SU-DHL-6 (cell line): ENCODE results near the gene DYNLT2.

Experiments
- EZH2phosphoT487 ChIP-seq: fragments of 200-600 bp; sonication (generic), shearing (Covaris generic); conservative IDR thresholded peaks from 2 replicates; pipeline ENCODE4 v1.6.1; 2018; ENCODE audit warnings: mild to moderate bottlenecking, antibody characterized with exemption, low read length, moderate library complexity, mixed read lengths
- TF ChIP-seq, protein P1 (sequence below): fragments of 200-600 bp; sonication (generic); IDR thresholded peaks from one replicate; pipeline ENCODE4 v1.5.1; 2017; ENCODE audit warnings: antibody characterized with exemption, mild to moderate bottlenecking, low read length, moderate library complexity; ENCODE audit not compliant: insufficient read depth, poor library complexity, severe bottlenecking

DNA sequence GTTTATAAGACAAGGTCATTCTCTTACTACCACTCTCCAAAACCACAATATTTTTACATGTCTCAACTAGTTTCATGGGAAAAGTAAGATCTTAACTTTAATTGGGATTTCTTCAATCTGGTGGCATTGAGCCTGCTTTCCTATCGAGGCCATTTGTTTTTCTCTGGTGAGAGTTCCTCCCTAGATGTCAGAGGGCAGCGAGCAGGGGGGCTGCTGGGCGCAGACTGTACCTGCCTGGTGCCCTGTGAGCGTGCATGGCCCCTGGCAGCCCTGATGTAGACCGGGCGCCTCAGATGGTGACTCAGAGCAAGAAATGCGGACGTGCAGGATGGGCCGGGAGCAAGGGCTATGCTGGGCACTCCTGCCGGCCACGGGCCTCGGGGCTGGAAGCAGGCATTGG lies 27.3 kb upstream of the DYNLT2 start:
- TF ChIP-seq, protein P1, sequence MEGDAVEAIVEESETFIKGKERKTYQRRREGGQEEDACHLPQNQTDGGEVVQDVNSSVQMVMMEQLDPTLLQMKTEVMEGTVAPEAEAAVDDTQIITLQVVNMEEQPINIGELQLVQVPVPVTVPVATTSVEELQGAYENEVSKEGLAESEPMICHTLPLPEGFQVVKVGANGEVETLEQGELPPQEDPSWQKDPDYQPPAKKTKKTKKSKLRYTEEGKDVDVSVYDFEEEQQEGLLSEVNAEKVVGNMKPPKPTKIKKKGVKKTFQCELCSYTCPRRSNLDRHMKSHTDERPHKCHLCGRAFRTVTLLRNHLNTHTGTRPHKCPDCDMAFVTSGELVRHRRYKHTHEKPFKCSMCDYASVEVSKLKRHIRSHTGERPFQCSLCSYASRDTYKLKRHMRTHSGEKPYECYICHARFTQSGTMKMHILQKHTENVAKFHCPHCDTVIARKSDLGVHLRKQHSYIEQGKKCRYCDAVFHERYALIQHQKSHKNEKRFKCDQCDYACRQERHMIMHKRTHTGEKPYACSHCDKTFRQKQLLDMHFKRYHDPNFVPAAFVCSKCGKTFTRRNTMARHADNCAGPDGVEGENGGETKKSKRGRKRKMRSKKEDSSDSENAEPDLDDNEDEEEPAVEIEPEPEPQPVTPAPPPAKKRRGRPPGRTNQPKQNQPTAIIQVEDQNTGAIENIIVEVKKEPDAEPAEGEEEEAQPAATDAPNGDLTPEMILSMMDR: no peak
- no peak for TF ChIP-seq EZH2phosphoT487
